Caco-2 (cell line): ENCODE data around the gene IL17F. TPM values are rescaled to one million over a fixed set of nuclear protein-coding genes. Genes with fewer than 3 reads are reported as not detected.
"Not testable (repeated sequence)": the region's sequence is repeated elsewhere in the genome, so short reads cannot be mapped to it uniquely, and the experiment has no call there.

ENCODE experiments used
- BruUV-seq: library from RNA; stranded (reverse); fragments of 400-500 nt; replicated peaks from 2 replicates; lab custom pipeline; 2021; lab: Mats Ljungman, UMichigan
- CTCF ChIA-PET: fragments of 300-600 bp; sonication (Branson Sonifier 250); formaldehyde crosslinking; loops from one replicate; lab custom pipeline; 2022; ENCODE audit warnings: antibody characterized with exemption; lab: Charles Lee
- POLR2A ChIA-PET: fragments of 300-600 bp; sonication (Branson Sonifier 250); formaldehyde crosslinking; loops from one replicate; lab custom pipeline; 2022; ENCODE audit warnings: antibody characterized with exemption; lab: Charles Lee
- DNase-seq, 2 experiments: peaks; one replicate each; pipeline versions ENCODE4 v3.0.0 to v3.0.0-alpha.2; 2020 to 2022
- H3K27me3 ChIP-seq: replicated peaks from 2 replicates; pipeline ENCODE4 v1.6.0; 2011; ENCODE audit warnings: low read length; ENCODE audit not compliant: control insufficient read depth, insufficient read depth
- H3K36me3 ChIP-seq: 2 replicates; pipeline ENCODE4 v1.5.1; 2011; ENCODE audit warnings: low read length; ENCODE audit not compliant: control insufficient read depth, insufficient read depth
- H3K4me1 ChIP-seq: fragments of 250-450 bp; sonication (Bioruptor Pico); 2 replicates; pipeline ENCODE4 v1.5.1; 2020; ENCODE audit warnings: mild to moderate bottlenecking
- H3K4me3 ChIP-seq: 2 replicates; pipeline ENCODE4 v1.5.1; 2011; ENCODE audit warnings: low read depth, mild to moderate bottlenecking, control low read depth, low read length
- H3K9me3 ChIP-seq: fragments of 250-450 bp; sonication (Bioruptor Pico); 2 replicates; pipeline ENCODE4 v1.5.1; 2020; ENCODE audit warnings: mild to moderate bottlenecking, moderate library complexity
- H3K27ac Mint-ChIP-seq: one replicate; pipeline ENCODE4 v1.8.0; 2022; ENCODE audit warnings: mixed read lengths; ENCODE audit not compliant: unreplicated experiment
- H3K27me3 Mint-ChIP-seq: one replicate; pipeline ENCODE4 v1.8.0; 2022; ENCODE audit warnings: mixed read lengths; ENCODE audit not compliant: insufficient read depth, unreplicated experiment
- H3K36me3 Mint-ChIP-seq: one replicate; pipeline ENCODE4 v1.8.0; 2022; ENCODE audit warnings: mild to moderate bottlenecking, mixed read lengths; ENCODE audit not compliant: insufficient read depth, unreplicated experiment
- H3K4me1 Mint-ChIP-seq: one replicate; pipeline ENCODE4 v1.8.0; 2022; ENCODE audit warnings: low read depth, mixed read lengths; ENCODE audit not compliant: unreplicated experiment
- H3K4me3 Mint-ChIP-seq: one replicate; pipeline ENCODE4 v1.8.0; 2022; ENCODE audit warnings: mild to moderate bottlenecking, moderate library complexity, mixed read lengths; ENCODE audit not compliant: unreplicated experiment
- H3K9me3 Mint-ChIP-seq: one replicate; pipeline ENCODE4 v1.8.0; 2022; ENCODE audit warnings: mixed read lengths; ENCODE audit not compliant: unreplicated experiment
- CTCF ChIP-seq, 2 experiments: fragments of 200-600 bp in 1 of 2; IDR thresholded peaks; 1 replicate in 1 of 2; 2 replicates in 1 of 2; pipeline versions ENCODE4 v1.5.1 to v1.8.0; 2011 to 2022; ENCODE audit warnings: antibody characterized with exemption in 1 of 2, control low read depth in 1 of 2, inconsistent platforms in 1 of 2, low read depth in 1 of 2, low read length in 1 of 2, mild to moderate bottlenecking in 1 of 2, moderate library complexity in 1 of 2; ENCODE audit not compliant: insufficient read depth in 1 of 2, severe bottlenecking in 1 of 2, unreplicated experiment in 1 of 2
- intact Hi-C: fragments of 100-400 bp; cut with micrococcal nuclease; formaldehyde crosslinking; loops from one replicate; pipeline ENCODE4 v1.10.0; 2022; ENCODE audit not compliant: unreplicated experiment
- total RNA-seq: library from RNA; stranded (reverse); gene quantifications from 2 replicates; pipeline ENCODE4 v1.2.3, GENCODE V29; 2022

IL17F gene
- total RNA-seq, 1 experiment from 2014 or later = not detected

GRCh38 chr6:52207066-52207465, 37.2 kb downstream of the IL17F start:
- no peaks in the 10 kb centered on the region for H3K36me3 ChIP-seq
- Mint-ChIP-seq H3K4me1 (no peaks in the 10 kb centered on the region), H3K4me3 (no peak overlapping the region), H3K27me3 (peaks cover 8% of the 10 kb centered on the region), H3K36me3 (no peaks in the 10 kb centered on the region), H3K9me3 (peaks cover 8% of the 10 kb centered on the region), H3K27ac (no peak overlapping the region)
- H3K27me3 ChIP-seq = no peaks in the 10 kb centered on the region
- no peak for TF ChIP-seq CTCF (IDR thresholded peaks at IDR 0.05; ENCODE audit: insufficient read depth in 1 of 2, low read depth in 1 of 2, low read length in 1 of 2, severe bottlenecking in 1 of 2, unreplicated experiment in 1 of 2)
- CTCF ChIA-PET = no interaction called here
- H3K4me3 ChIP-seq = no peak overlapping the region
- H3K4me1 ChIP-seq = no peaks in the 10 kb centered on the region
- POLR2A ChIA-PET = no interaction called here
- intact Hi-C loops = loop anchor here (2.0 to 5.0 kb wide), 2 partner anchors 44 to 110 kb away; no protein-coding TSS in a partner anchor
- BruUV-seq = no TSS peak
- H3K9me3 ChIP-seq = no peaks in the 10 kb centered on the region
- no peak for DNase-seq

GRCh38 chr6:52201493-52201892, 42.8 kb downstream of the IL17F start:
- Histone ChIP-seq H3K9me3 (peaks cover 19% of the 10 kb centered on the region), H3K4me3 (no peak overlapping the region), H3K27me3 (no peaks in the 10 kb centered on the region), H3K36me3 (no peaks in the 10 kb centered on the region), H3K4me1 (no peaks in the 10 kb centered on the region)
- CTCF ChIA-PET = no interaction called here
- POLR2A ChIA-PET = no interaction called here
- Mint-ChIP-seq H3K27me3 (peaks cover 4% of the 10 kb centered on the region), H3K36me3 (no peaks in the 10 kb centered on the region), H3K4me3 (no peak overlapping the region), H3K9me3 (peaks cover 38% of the 10 kb centered on the region), H3K4me1 (no peaks in the 10 kb centered on the region), H3K27ac (no peak overlapping the region)
- intact Hi-C loops = no loop called here
- no peak for TF ChIP-seq CTCF (IDR thresholded peaks at IDR 0.05; ENCODE audit: insufficient read depth in 1 of 2, low read depth in 1 of 2, low read length in 1 of 2, severe bottlenecking in 1 of 2, unreplicated experiment in 1 of 2)
- no TSS peak for BruUV-seq
- no peak for DNase-seq

GRCh38 chr6:52201046-52201445, 43.3 kb downstream of the IL17F start:
- DNase-seq = no peak
- no peak overlapping the region for H3K4me3 Mint-ChIP-seq
- H3K4me1 Mint-ChIP-seq = no peaks in the 10 kb centered on the region
- no peaks in the 10 kb centered on the region for H3K36me3 Mint-ChIP-seq
- no TSS peak for BruUV-seq
- Histone ChIP-seq H3K4me1 (no peaks in the 10 kb centered on the region), H3K9me3 (peaks cover 19% of the 10 kb centered on the region), H3K4me3 (no peak overlapping the region), H3K36me3 (no peaks in the 10 kb centered on the region), H3K27me3 (no peaks in the 10 kb centered on the region)
- H3K27me3 Mint-ChIP-seq = peaks cover 4% of the 10 kb centered on the region
- ChIA-PET CTCF (no interaction called here), POLR2A (no interaction called here)
- H3K27ac Mint-ChIP-seq = no peak overlapping the region
- H3K9me3 Mint-ChIP-seq = peaks cover 38% of the 10 kb centered on the region
- intact Hi-C loops = no loop called here
- no peak for TF ChIP-seq CTCF (IDR thresholded peaks at IDR 0.05; ENCODE audit: insufficient read depth in 1 of 2, low read depth in 1 of 2, low read length in 1 of 2, severe bottlenecking in 1 of 2, unreplicated experiment in 1 of 2)

GRCh38 chr6:52200088-52200487, 44.2 kb downstream of the IL17F start:
- POLR2A ChIA-PET, H3K4me1 Mint-ChIP-seq, CTCF ChIA-PET: not testable (repeated sequence)

More at GRCh38 chr6:52200088-52200487, 44.2 kb downstream of the IL17F start:
- H3K27me3 Mint-ChIP-seq, H3K4me3 ChIP-seq, BruUV-seq, H3K27ac Mint-ChIP-seq, H3K4me3 Mint-ChIP-seq, H3K36me3 Mint-ChIP-seq, H3K4me1 ChIP-seq, H3K27me3 ChIP-seq, intact Hi-C loops, H3K36me3 ChIP-seq: not testable (repeated sequence)
- H3K9me3 Mint-ChIP-seq = peaks cover 38% of the 10 kb centered on the region
- peaks cover 19% of the 10 kb centered on the region for H3K9me3 ChIP-seq
- peak in 1 of 2 experiments; percentile 14 for DNase-seq
